ENCODE data around the gene RIPK4. TPM values are rescaled to one million over a fixed set of nuclear protein-coding genes. Genes with fewer than 3 reads are reported as not detected.
"Not testable (repeated sequence)": the region's sequence is repeated elsewhere in the genome, so short reads cannot be mapped to it uniquely, and the experiment has no call there.

RIPK4 gene
- total RNA-seq, 1 donor from 2014 or later: 0.09 TPM

DNA sequence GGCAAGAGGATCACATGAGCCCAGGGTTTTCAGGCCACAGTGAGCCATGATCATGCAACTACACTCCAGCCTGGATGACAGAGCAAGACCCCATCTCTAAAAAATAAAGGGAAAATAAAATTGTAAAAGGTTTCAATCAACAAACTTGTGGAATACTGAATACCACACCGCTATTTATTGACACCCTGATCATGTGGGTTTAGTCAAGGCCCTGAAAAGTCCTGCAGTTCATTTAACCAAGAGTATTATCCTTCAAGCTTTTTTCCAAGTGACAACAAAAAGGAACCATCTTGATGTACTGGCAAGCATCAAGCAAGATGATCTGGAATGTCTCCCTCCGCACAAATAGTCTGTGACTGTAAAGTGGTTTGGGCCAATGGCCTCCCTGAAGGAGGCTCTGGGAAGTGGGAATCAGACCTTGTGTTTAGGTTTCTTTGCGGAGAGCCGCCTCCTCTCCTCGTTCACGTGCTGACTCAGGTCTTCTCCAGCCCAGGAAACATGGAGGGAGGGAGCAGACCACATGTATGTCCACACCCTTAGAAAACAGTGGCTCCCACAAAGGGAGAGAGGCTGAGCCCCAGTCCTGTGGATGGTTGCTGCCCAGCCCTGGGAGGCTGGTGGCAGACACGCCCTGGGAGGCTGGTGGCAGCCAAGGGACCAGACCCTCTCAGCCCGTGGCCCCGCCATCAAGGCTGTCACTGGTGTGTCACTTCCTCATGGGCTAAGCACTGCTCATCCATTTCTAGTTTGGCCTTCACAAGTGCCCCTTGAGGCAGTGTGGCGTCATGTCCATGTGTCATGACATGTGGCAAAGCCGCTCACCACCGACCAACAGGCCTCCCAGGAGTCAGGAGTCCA lies 56.7 kb downstream of the RIPK4 start:
- DNase-seq (ENCODE audit: low spot score) (no peak), ATAC-seq (no peak)
- intact Hi-C loops (cut with DNase I): no loop called here

GRCh38 chr21:41709166-41709565 lies 57.7 kb downstream of the RIPK4 start:
- ATAC-seq (no peak), DNase-seq (ENCODE audit: low spot score) (no peak)
- intact Hi-C loops (cut with DNase I): no loop called here

DNA sequence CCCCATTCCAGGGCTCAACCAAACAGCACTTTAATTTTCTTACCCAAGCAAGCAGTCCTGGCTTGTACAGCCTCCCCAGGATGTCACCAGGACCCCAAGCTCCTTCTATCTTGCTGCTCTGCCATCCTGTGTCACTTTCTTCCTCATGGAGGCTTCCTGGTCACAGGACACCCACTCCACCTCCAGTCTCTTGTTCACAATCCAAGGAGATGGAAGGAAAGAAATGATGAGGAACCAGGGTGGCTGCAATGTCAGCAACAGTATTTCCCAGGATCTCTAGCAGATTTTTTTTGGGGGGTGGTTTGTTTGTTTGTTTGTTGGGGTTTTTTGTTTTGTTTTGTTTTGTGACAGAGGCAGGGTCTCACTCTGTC lies 58.9 kb downstream of the RIPK4 start:
- DNase-seq (ENCODE audit: low spot score) (no peak), ATAC-seq (no peak)
- intact Hi-C loops (cut with DNase I): no loop called here

- intact Hi-C loops (cut with DNase I): no loop called here
- no peak for ATAC-seq
Measured at GRCh38 chr21:41707231-41707959, 59.5 kb downstream of the RIPK4 start.

DNA sequence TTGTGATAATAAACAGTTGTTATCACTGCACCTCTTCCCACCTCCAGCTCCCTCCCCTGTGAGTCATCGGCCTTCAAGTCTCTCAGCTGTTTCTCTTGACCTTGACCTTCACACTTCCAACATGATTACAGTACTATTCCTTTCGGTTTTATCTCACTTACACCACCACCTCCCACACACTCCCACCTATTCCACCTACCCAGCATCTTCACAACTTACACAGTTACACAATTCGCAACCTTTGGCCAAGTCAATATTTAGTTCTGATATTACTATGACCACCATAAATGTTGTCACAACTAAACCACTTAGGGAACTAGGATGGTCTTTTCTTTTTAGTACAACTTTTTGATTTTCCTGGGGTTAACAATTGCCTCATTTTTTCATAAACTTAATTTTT lies 60.2 kb downstream of the RIPK4 start:
- no peak for DNase-seq (ENCODE audit: low spot score)
- no peak for ATAC-seq
- intact Hi-C loops (cut with DNase I): no loop called here

More at GRCh38 chr21:41707231-41707959, 59.5 kb downstream of the RIPK4 start:
- DNase-seq (ENCODE audit: low spot score): no peak

- DNase-seq (ENCODE audit: low spot score): no peak
- intact Hi-C loops (cut with DNase I): no loop called here
- ATAC-seq: no peak
Measured at GRCh38 chr21:41706263-41706639, 60.6 kb downstream of the RIPK4 start.

DNA sequence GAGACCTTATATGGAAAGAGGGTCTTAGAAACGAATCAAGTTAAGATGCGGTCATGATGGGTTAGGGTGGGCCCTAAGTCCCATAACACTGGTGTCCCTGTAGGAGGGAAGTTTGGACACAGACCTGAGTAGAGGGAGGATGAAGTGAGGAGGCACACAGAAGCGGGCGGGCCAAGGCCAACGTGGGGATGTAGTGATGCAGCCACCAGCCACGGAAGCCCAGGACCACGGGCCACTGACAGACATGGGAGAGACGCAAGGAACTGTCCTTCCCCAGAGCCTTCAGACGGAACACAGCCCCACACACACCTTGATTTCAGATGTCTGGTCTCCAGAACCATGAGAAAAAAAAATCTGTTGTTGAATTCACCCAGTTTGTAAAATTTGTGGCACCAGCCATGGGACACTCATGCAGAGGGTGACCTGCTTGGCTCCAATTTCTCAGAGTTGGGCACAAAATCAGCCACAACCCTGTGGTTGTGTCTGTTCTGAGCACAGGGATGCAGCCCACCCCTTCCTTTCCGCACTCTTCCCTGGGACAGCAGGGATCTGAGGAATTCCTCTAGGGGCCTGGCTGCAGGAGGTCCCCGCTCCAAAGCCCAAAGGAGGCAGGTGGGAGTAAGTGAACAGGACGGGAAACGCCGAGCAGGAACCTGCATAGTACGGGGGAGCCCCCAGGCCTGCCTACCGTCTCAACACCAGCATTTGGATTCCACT lies 61.1 kb downstream of the RIPK4 start:
- ATAC-seq (no peak), DNase-seq (ENCODE audit: low spot score) (no peak)
- intact Hi-C loops (cut with DNase I): no loop called here

DNA sequence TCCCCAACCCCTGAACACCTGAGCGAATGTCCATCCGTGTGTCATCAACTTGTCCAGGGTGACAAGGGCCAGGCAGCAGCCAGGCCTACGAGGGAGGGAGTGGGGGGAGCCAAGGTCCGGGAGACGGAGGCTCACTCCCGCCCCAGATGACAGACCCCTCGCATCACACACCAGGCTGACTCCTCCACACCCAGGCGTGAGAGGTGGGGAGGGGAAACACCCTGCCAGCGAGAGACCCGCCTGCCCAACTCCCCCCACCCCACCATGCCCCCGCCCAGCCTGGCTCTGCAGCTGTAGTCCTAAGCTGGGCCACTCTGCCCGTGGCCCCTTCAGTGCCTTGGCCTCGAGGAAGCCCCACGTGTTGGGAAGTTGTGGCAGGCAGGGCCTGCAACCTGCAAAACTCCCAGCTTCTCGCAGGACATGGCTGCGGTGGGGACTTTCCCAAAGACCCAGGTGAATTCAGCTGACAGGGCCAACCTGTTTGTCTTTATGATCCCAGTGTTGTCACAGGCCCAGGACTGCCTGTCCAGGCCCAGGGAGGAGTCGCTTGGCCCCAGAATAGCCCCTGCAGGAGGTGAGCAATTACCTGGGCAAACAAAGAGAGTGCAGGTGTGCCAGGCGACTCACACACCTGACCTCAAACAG lies 62.9 kb downstream of the RIPK4 start:
- DNase-seq (ENCODE audit: low spot score) (no peak), ATAC-seq (peak; percentile 10)
- intact Hi-C loops (cut with DNase I): no loop called here

DNA sequence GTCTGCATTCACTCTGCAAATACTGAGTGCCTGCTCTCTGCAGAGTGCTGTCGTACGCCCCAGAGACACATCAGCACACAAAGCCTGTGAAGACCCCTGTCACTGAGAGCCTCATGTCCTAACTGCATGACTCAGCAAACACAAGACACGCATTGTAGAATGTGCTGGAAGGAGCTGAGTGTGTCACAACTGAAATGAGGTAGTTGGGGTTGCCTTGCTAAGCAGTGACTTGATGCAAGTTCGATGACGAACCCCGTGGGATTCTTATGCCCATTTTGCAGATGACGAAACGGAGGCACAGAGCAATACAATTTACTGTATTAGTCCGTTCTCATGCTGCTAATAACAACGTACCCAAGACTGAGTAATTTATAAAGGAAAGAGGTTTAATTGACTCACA lies 65.1 kb downstream of the RIPK4 start:
- intact Hi-C loops (cut with DNase I): no loop called here
- no peak for DNase-seq (ENCODE audit: low spot score)
- ATAC-seq: no peak

DNA sequence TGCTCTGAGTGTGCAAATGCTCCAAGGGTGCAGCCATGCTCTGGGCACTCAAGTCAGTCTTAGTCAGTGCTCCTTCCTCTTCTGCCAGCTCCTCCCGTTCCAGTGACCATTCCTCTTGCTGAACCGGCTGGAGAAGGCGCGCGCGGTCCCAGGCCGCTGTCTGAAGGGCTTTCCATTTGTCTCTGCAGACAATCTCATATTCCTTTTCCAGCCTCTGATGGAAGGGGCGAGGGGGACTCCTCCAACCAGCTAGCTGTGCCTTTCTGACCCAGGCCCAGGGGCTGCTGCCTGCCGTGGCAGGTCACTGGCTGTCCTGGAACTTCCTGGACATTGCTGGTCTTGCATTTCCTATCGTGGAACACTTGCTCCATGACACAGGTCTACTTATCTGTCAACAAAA lies 67.5 kb downstream of the RIPK4 start:
- no peak for DNase-seq (ENCODE audit: low spot score)
- intact Hi-C loops (cut with DNase I): no loop called here
- ATAC-seq: no peak

DNA sequence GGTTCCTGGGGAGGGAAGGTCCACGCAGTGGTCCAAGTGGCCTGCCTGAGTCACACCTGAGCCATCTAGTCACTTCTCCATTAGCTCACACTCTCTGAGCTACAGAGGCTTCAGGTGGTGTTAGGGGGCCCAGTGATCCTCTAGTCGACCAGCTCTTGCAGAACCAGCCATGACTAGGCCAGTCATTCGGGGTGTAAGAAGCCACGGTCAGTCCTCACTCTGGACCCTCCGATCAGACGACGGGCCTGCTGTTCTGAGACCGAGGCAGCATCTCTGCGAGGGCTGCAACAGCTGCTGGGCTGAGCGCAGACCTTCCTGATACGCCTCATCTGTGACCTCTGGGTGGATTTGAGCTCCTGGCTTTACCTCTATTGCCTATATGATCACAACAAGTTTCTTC lies 68.8 kb downstream of the RIPK4 start:
- ATAC-seq: no peak

DNA sequence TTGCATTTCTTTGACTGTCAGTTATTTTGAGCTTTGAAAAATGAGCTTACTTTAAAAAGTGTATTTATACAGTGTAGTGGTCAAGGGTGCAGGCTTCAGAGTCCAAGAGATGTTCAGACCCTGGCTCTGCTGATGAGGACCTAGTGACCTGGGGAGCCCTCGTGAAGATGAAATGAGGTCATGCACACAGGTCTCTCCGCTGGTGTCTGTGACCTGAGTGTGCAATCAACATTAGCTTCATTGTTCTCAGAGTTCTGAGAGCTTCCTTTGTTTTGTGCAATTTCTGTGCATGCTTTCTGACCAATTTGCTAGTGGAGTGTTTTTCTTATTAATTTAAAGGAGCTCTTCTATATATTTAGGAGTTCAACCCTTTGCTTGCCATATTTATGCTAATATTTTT lies 71.3 kb downstream of the RIPK4 start:
- no peak for ATAC-seq
- DNase-seq (ENCODE audit: low spot score): no peak
- intact Hi-C loops (cut with DNase I): no loop called here

More for the DNA sequence above, 68.8 kb downstream of the RIPK4 start:
- no peak for DNase-seq (ENCODE audit: low spot score)
- intact Hi-C loops (cut with DNase I): no loop called here

- ATAC-seq; intact Hi-C loops (cut with DNase I); DNase-seq (ENCODE audit: low spot score): not testable (repeated sequence)
Measured at GRCh38 chr21:41694042-41694441, 72.8 kb downstream of the RIPK4 start.

GRCh38 chr21:41692185-41692565 lies 74.7 kb downstream of the RIPK4 start:
- intact Hi-C loops (cut with DNase I): no loop called here
- DNase-seq (ENCODE audit: low spot score): no peak
- no peak for ATAC-seq

DNA sequence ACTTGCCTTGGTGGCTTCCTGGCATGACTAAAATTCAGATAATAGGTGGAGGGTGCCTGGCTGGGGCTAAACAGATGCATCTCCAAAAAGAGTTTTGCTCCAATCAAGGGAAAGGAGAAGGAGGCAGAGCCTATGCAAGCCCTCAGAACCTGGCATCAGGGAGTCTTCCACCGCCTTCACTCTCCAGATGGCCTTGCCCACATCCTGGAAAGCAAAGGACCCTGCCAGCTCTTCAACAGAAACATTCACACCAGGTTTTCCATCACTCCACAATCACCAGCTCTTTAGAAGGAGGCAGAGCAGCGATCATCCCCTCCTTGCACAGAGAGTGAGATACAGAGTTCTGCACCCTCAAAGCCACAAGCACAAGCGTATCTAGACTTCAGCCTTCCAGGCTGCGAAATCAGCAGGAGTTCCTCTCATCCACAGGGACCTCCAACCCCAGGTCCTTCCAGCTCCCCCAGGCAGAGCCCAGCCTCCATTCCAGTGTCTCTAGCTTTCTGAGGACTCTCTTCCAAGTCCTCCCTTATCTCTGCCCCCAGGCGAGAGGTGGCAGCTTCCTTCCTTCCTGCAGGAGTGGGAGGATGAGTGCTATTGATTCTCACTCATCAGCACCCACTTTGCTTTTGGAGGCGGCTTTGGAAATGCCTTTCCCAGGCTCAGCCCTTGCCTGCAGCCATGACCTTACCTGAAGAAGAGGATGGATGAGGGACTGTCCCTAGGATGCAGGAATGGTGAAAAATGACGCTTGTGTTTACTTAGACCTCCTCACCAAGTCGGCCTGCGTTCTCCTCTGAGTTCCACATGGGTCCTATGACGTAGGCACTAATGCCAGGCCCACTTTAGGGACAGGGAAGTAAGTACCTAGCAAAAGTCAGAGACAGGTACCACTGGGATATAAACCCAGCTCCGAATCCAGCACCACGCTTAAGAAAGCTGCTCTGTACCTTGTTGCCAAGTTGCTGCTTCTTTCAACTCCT lies 75.4 kb downstream of the RIPK4 start:
- ATAC-seq (no peak), DNase-seq (ENCODE audit: low spot score) (no peak)
- intact Hi-C loops (cut with DNase I): no loop called here

All from sciatic nerve (tissue), 2 donors.